HG03565 (cell line): ENCODE results near the gene SLC10A2.

Experiments
- ATAC-seq: cut with Tn5 transposase; IDR thresholded peaks from one replicate; pipeline ENCODE4 v1.9.1; 2021; ENCODE audit warnings: mild to moderate bottlenecking, moderate library complexity; ENCODE audit not compliant: unreplicated experiment

The SLC10A2 gene

GRCh38 chr13:103055166-103055565 is 11.1 kb downstream of the SLC10A2 start:
- no peak for ATAC-seq

- no peak for ATAC-seq
Measured at GRCh38 chr13:103046676-103047075, 19.5 kb downstream of the SLC10A2 start.

- no peak for ATAC-seq
Measured at GRCh38 chr13:103044056-103044455, 22.2 kb downstream of the SLC10A2 start.

GRCh38 chr13:103040006-103040405 is 26.2 kb downstream of the SLC10A2 start:
- ATAC-seq, result no peak

GRCh38 chr13:103039183-103039582 is 27.0 kb downstream of the SLC10A2 start:
- no peak for ATAC-seq

GRCh38 chr13:103036268-103036667 is 29.9 kb downstream of the SLC10A2 start:
- no peak for ATAC-seq

GRCh38 chr13:103033999-103034398 is 32.2 kb downstream of the SLC10A2 start:
- no peak for ATAC-seq

GRCh38 chr13:103031332-103031873 is 34.8 kb downstream of the SLC10A2 start:
- ATAC-seq, result peak; percentile 95

GRCh38 chr13:103030776-103031175 is 35.4 kb downstream of the SLC10A2 start:
- ATAC-seq, result no peak

- ATAC-seq, result no peak
Measured at GRCh38 chr13:103029798-103030197, 36.4 kb downstream of the SLC10A2 start.

GRCh38 chr13:103022336-103022735 is 43.9 kb downstream of the SLC10A2 start:
- no peak for ATAC-seq

GRCh38 chr13:103018556-103018955 is 47.7 kb downstream of the SLC10A2 start:
- ATAC-seq, result no peak

- ATAC-seq, result no peak
Measured at GRCh38 chr13:103012646-103013045, 53.6 kb downstream of the SLC10A2 start.

- ATAC-seq, result no peak
Measured at GRCh38 chr13:103009051-103009840, 57.0 kb downstream of the SLC10A2 start.

- ATAC-seq, result peak; percentile 27
Measured at GRCh38 chr13:103007427-103007762, 58.8 kb downstream of the SLC10A2 start.

GRCh38 chr13:103006641-103007426 is 59.4 kb downstream of the SLC10A2 start:
- ATAC-seq, result peak; percentile 94

GRCh38 chr13:103004661-103005345 is 61.4 kb downstream of the SLC10A2 start:
- ATAC-seq, result no peak

GRCh38 chr13:103003631-103004030 is 62.6 kb downstream of the SLC10A2 start:
- ATAC-seq, result no peak

GRCh38 chr13:103002279-103002678 is 63.9 kb downstream of the SLC10A2 start:
- no peak for ATAC-seq

- no peak for ATAC-seq
Measured at GRCh38 chr13:103000157-103000556, 66.1 kb downstream of the SLC10A2 start.

GRCh38 chr13:102999499-102999898 is 66.7 kb downstream of the SLC10A2 start:
- ATAC-seq, result no peak
